DOHH2 (cell line): Measurements from ENCODE around the gene SYT7.

Experiments used
- H3F3A ChIP-seq: fragments of 200-600 bp; sonication (generic), shearing (Covaris generic); 2 replicates; pipeline ENCODE4 v1.6.0; 2016; ENCODE audit warnings: antibody characterized with exemption, mild to moderate bottlenecking; ENCODE audit not compliant: control insufficient read depth, insufficient read depth
- H3K27ac ChIP-seq: fragments of 200-600 bp; sonication (generic); 2 replicates; pipeline ENCODE4 v1.5.1; 2014; ENCODE audit warnings: low read depth, mild to moderate bottlenecking, low read length, moderate library complexity
- H3K27me3 ChIP-seq: fragments of 200-600 bp; sonication (generic); 2 replicates; pipeline ENCODE4 v1.6.1; 2014; ENCODE audit warnings: mild to moderate bottlenecking, low read length, mixed read lengths; ENCODE audit not compliant: control insufficient read depth
- H3K36me3 ChIP-seq: fragments of 200-600 bp; sonication (generic); 2 replicates; pipeline ENCODE4 v1.6.1; 2014; ENCODE audit warnings: mild to moderate bottlenecking, low read length, moderate library complexity, mixed read lengths; ENCODE audit not compliant: control insufficient read depth
- H3K4me1 ChIP-seq: fragments of 200-600 bp; sonication (generic); 2 replicates; pipeline ENCODE4 v1.6.1; 2014; ENCODE audit warnings: mild to moderate bottlenecking, low read length, mixed read lengths; ENCODE audit not compliant: control insufficient read depth
- H3K4me2 ChIP-seq: fragments of 200-600 bp; sonication (generic); 2 replicates; pipeline ENCODE4 v1.6.0; 2014; ENCODE audit warnings: mild to moderate bottlenecking, low read length, moderate library complexity
- H3K4me3 ChIP-seq: fragments of 200-600 bp; sonication (generic); 2 replicates; pipeline ENCODE4 v1.5.1; 2014; ENCODE audit warnings: mild to moderate bottlenecking, low read length, mixed read lengths
- H3K79me2 ChIP-seq: fragments of 200-600 bp; sonication (generic); 2 replicates; pipeline ENCODE4 v1.6.1; 2014; ENCODE audit warnings: mild to moderate bottlenecking, low read length, mixed read lengths; ENCODE audit not compliant: control insufficient read depth
- H3K9me2 ChIP-seq: fragments of 200-600 bp; sonication (generic); replicated peaks from 2 replicates; pipeline ENCODE4 v1.6.1; 2014; ENCODE audit warnings: mild to moderate bottlenecking, low read length, mixed read lengths; ENCODE audit not compliant: control insufficient read depth
- H3K9me3 ChIP-seq: fragments of 200-600 bp; sonication (generic); 2 replicates; pipeline ENCODE4 v1.6.1; 2014; ENCODE audit warnings: antibody characterized with exemption, low read length, mixed read lengths; ENCODE audit not compliant: control insufficient read depth, insufficient read depth
- H4K20me1 ChIP-seq: fragments of 200-600 bp; sonication (generic); 2 replicates; pipeline ENCODE4 v1.6.0; 2014; ENCODE audit warnings: low read depth, mild to moderate bottlenecking, antibody characterized with exemption, low read length, moderate library complexity; ENCODE audit not compliant: control insufficient read depth, insufficient read depth
- CTCF ChIP-seq: fragments of 200-600 bp; sonication (generic); IDR thresholded peaks from one replicate; pipeline ENCODE4 v1.5.1; 2014; ENCODE audit warnings: antibody characterized with exemption, mild to moderate bottlenecking, low read depth, low read length; ENCODE audit not compliant: poor library complexity, severe bottlenecking
- EZH2phosphoT487 ChIP-seq: fragments of 200-600 bp; sonication (generic); IDR thresholded peaks from 2 replicates; pipeline ENCODE4 v1.6.1; 2017; ENCODE audit warnings: borderline replicate concordance, mild to moderate bottlenecking, antibody characterized with exemption, low read length, moderate library complexity, mixed read lengths

Gene SYT7

GRCh38 chr11:61489833-61490721 lies 90.8 kb downstream of the SYT7 start:
- Histone ChIP-seq H3K9me2 (no peaks in the 10 kb centered on the region), H3K4me1 (no peaks in the 10 kb centered on the region), H3K27ac (no peak overlapping the region), H3K4me2 (no peak overlapping the region), H3K9me3 (no peaks in the 10 kb centered on the region), H3K79me2 (no peaks in the 10 kb centered on the region), H3F3A (no peaks in the 10 kb centered on the region), H3K4me3 (no peak overlapping the region), H3K27me3 (no peaks in the 10 kb centered on the region), H4K20me1 (no peaks in the 10 kb centered on the region), H3K36me3 (no peaks in the 10 kb centered on the region)
- TF ChIP-seq CTCF (no peak), EZH2phosphoT487 (no peak)

- Histone ChIP-seq H3K9me3 (no peaks in the 10 kb centered on the region), H3K4me1 (no peaks in the 10 kb centered on the region), H3K9me2 (no peaks in the 10 kb centered on the region), H3F3A (no peaks in the 10 kb centered on the region), H3K79me2 (no peaks in the 10 kb centered on the region), H3K36me3 (no peaks in the 10 kb centered on the region), H3K27ac (no peak overlapping the region), H3K4me3 (no peak overlapping the region), H4K20me1 (no peaks in the 10 kb centered on the region), H3K4me2 (no peak overlapping the region), H3K27me3 (no peaks in the 10 kb centered on the region)
- no peak for TF ChIP-seq CTCF
- TF ChIP-seq EZH2phosphoT487 = no peak
Observed at GRCh38 chr11:61488651-61489291, 92.1 kb downstream of the SYT7 start.

GRCh38 chr11:61487342-61488025 lies 93.4 kb downstream of the SYT7 start:
- Histone ChIP-seq H3K4me3 (no peak overlapping the region), H3K9me3 (no peaks in the 10 kb centered on the region), H3F3A (no peaks in the 10 kb centered on the region), H3K4me1 (no peaks in the 10 kb centered on the region), H3K9me2 (no peaks in the 10 kb centered on the region), H4K20me1 (no peaks in the 10 kb centered on the region), H3K27me3 (no peaks in the 10 kb centered on the region), H3K4me2 (no peak overlapping the region), H3K27ac (no peak overlapping the region), H3K36me3 (no peaks in the 10 kb centered on the region), H3K79me2 (no peaks in the 10 kb centered on the region)
- TF ChIP-seq CTCF (no peak), EZH2phosphoT487 (no peak)
